HepG2 (cell line): ENCODE measurements around the gene LRR1. TPM values are rescaled to one million over a fixed set of nuclear protein-coding genes. Genes with fewer than 3 reads are reported as not detected.
A peak's percentile ranks its signal among the peaks of the same experiment; 100 is the strongest.

Experiments used
- DNMT3B ChIP-seq: conservative IDR thresholded peaks from 2 replicates; pipeline ENCODE4 v1.6.1; 2016; ENCODE audit warnings: missing biosample characterization, control low read depth
- ERF ChIP-seq: IDR thresholded peaks from 2 replicates; pipeline ENCODE4 v1.6.1; 2018; ENCODE audit warnings: missing biosample characterization, missing genetic modification reagents
- GATAD1 ChIP-seq: IDR thresholded peaks from 2 replicates; pipeline ENCODE4 v1.6.1; 2016; ENCODE audit warnings: missing genetic modification reagents, missing compliant biosample characterization
- GLI4 ChIP-seq: sonication (generic); formaldehyde crosslinking; IDR thresholded peaks from 2 replicates; pipeline ENCODE4 v1.5.1; 2020; ENCODE audit warnings: missing genetic modification reagents, mild to moderate bottlenecking, moderate library complexity, borderline replicate concordance
- KDM4B ChIP-seq: sonication (generic); formaldehyde crosslinking; IDR thresholded peaks from 2 replicates; pipeline ENCODE4 v1.4.0; 2020; ENCODE audit warnings: missing genetic modification reagents
- MAFF ChIP-seq: IDR thresholded peaks from 2 replicates; pipeline ENCODE4 v1.6.1; 2011; ENCODE audit warnings: low read depth, low read length, improper control_type of control experiment
- NR2F1 ChIP-seq, 2 experiments: fragments of 450-650 bp in 1 of 2; formaldehyde crosslinking in 1 of 2; IDR thresholded peaks; 2 replicates each; pipeline versions ENCODE4 v1.5.0 to v1.6.1; 2016 to 2020; ENCODE audit warnings: mild to moderate bottlenecking in 1 of 2, missing compliant biosample characterization in 1 of 2, missing genetic modification reagents in 1 of 2, moderate library complexity in 1 of 2
- SCMH1 ChIP-seq: sonication (generic); formaldehyde crosslinking; IDR thresholded peaks from 2 replicates; pipeline ENCODE4 v1.9.0; 2021; ENCODE audit warnings: missing genetic modification reagents, mild to moderate bottlenecking, borderline replicate concordance
- ZFP1 ChIP-seq: IDR thresholded peaks from 2 replicates; pipeline ENCODE4 v1.6.1; 2016
- ZFX ChIP-seq: sonication (generic); formaldehyde crosslinking; IDR thresholded peaks from 2 replicates; pipeline ENCODE4 v1.4.0; 2020; ENCODE audit warnings: mild to moderate bottlenecking, low read depth, missing genetic modification reagents, moderate library complexity
- ZMAT3 ChIP-seq: sonication (generic); formaldehyde crosslinking; conservative IDR thresholded peaks from 2 replicates; pipeline ENCODE4 v1.7.0; 2021; ENCODE audit warnings: missing genetic modification reagents
- ZNF382 ChIP-seq: sonication (generic); formaldehyde crosslinking; IDR thresholded peaks from 2 replicates; pipeline ENCODE4 v1.5.0; 2020; ENCODE audit warnings: missing genetic modification reagents, mild to moderate bottlenecking, borderline replicate concordance
- ZNF577 ChIP-seq: sonication (generic); formaldehyde crosslinking; IDR thresholded peaks from 2 replicates; pipeline ENCODE4 v1.4.0; 2020; ENCODE audit warnings: mild to moderate bottlenecking, low read depth, missing genetic modification reagents, borderline replicate concordance
- ZNF713 ChIP-seq: sonication (generic); formaldehyde crosslinking; IDR thresholded peaks from 2 replicates; pipeline ENCODE4 v1.4.0; 2020; ENCODE audit warnings: mild to moderate bottlenecking, missing genetic modification reagents
- ZNF75D ChIP-seq: sonication (generic); formaldehyde crosslinking; IDR thresholded peaks from 2 replicates; pipeline ENCODE4 v1.8.1; 2023; ENCODE audit warnings: missing genetic modification reagents, mild to moderate bottlenecking, borderline replicate concordance
- ZSCAN21 ChIP-seq: sonication (generic); formaldehyde crosslinking; IDR thresholded peaks from 2 replicates; pipeline ENCODE4 v1.8.0; 2022; ENCODE audit warnings: mild to moderate bottlenecking, missing genetic modification reagents, moderate library complexity, borderline replicate concordance
- polyA plus RNA-seq, 8 experiments: library from polyadenylated mRNA; depleted of rRNA in 3 of 8; stranded (reverse) in 7 of 8; unstranded in 1 of 8; fragments of >200 nt; fragmentation: Illumina TruSeq in 4 of 8; extraction: Trizol in 4 of 8; gene quantifications; 2 replicates each; pipeline versions ENCODE4 v1.2.1 to v1.2.3, GENCODE V29; 2011 to 2016; ENCODE audit warnings: low read depth in 4 of 8, missing spikeins in 1 of 8, mixed read lengths in 1 of 8; ENCODE audit not compliant: insufficient read depth in 1 of 8
- total RNA-seq, 5 experiments: library from RNA; depleted of rRNA; stranded (reverse); fragments of >200 nt; fragmentation: Illumina TruSeq; extraction: Trizol; gene quantifications; 2 replicates each; pipeline ENCODE4 v1.2.3, GENCODE V29; 2016; ENCODE audit warnings: low read depth in 1 of 5
- TF ChIP-seq, protein P1 (sequence below): sonication (generic); formaldehyde crosslinking; IDR thresholded peaks from 2 replicates; pipeline ENCODE4 v1.4.0; 2020; ENCODE audit warnings: mild to moderate bottlenecking, missing genetic modification reagents, borderline replicate concordance
- TF ChIP-seq, protein P2 (sequence below): sonication (generic); formaldehyde crosslinking; IDR thresholded peaks from 2 replicates; pipeline ENCODE4 v1.4.0; 2020; ENCODE audit warnings: mild to moderate bottlenecking, missing genetic modification reagents
- TF ChIP-seq, protein P3 (sequence below): IDR thresholded peaks from 2 replicates; pipeline ENCODE4 v1.4.0; 2020; ENCODE audit warnings: mild to moderate bottlenecking, missing genetic modification reagents
- TF ChIP-seq, protein P4 (sequence below): sonication (generic); formaldehyde crosslinking; IDR thresholded peaks from 2 replicates; pipeline ENCODE4 v1.8.1; 2023; ENCODE audit warnings: mild to moderate bottlenecking, moderate library complexity, missing genetic modification reagents
- TF ChIP-seq, protein P5 (sequence below): sonication (generic); formaldehyde crosslinking; IDR thresholded peaks from 2 replicates; pipeline ENCODE4 v1.4.0; 2020; ENCODE audit warnings: missing genetic modification reagents

LRR1 gene
- total and polyA plus RNA-seq, 2 of the 13 experiments (the other 11 are each of a cell fraction or from before 2014, with no cell fraction given): 7.0 to 36.2 TPM

DNA sequence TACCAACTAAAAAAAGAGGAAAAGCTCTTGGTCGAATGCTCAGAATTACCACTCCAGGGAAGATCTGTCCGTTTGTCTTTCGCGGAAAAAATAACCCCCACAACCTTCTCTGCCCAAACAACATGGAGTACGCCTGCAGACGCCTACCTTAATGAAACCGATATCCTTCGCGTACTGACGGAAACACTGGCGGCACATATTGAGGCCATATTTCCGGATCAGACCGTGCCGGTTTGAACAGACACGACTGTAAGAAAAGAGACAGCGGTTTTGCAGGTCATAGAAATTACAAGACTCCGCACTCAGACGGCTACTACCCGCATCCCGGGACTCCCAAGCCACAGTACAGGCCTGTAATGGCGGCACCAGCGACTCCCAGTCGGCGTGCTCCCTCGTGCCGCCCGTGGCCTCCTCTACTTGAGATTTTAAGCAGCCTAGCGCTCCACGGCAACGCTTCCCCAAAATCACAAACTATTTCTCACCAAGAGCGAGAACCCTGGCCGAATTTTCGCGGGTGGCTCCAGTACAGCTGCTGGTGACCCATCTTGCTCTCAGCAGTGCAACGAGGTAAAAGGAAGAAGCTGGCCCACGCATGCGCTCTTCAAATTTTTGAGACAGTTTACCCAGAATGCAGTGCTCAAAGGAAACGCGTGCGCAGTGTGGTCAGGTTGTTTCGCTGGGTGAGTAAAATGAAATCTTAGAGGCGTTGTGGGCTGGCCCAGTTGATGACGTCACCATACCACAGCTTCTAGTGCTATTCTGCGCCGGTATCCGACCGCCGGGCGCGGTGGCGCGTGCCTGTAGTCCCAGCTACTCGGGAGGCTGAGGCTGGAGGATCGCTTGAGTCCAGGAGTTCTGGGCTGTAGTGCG is 12.7 kb upstream of the LRR1 start, which contains the start of gene RPS29 (continued):
- TF ChIP-seq, protein P1, sequence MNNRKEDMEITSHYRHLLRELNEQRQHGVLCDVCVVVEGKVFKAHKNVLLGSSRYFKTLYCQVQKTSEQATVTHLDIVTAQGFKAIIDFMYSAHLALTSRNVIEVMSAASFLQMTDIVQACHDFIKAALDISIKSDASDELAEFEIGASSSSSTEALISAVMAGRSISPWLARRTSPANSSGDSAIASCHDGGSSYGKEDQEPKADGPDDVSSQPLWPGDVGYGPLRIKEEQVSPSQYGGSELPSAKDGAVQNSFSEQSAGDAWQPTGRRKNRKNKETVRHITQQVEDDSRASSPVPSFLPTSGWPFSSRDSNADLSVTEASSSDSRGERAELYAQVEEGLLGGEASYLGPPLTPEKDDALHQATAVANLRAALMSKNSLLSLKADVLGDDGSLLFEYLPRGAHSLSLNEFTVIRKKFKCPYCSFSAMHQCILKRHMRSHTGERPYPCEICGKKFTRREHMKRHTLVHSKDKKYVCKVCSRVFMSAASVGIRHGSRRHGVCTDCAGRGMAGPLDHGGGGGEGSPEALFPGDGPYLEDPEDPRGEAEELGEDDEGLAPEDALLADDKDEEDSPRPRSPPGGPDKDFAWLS: no peak
- TF ChIP-seq KDM4B (CRISPR knock-in tag) (peak; percentile 34; the same call in 1 of the 2 replicates), GATAD1 (CRISPR knock-in tag) (peak; percentile 82), ERF (CRISPR knock-in tag) (peak; percentile 89), SCMH1 (CRISPR knock-in tag) (no peak), ZNF382 (CRISPR knock-in tag) (no peak), NR2F1 (CRISPR knock-in tag; IDR thresholded peaks at IDR 0.05) (no peak), ZNF75D (CRISPR knock-in tag) (no peak), ZFP1 (CRISPR knock-in tag) (peak; percentile 92), ZNF713 (CRISPR knock-in tag) (no peak), ZNF577 (CRISPR knock-in tag) (no peak), ZFX (CRISPR knock-in tag) (peak; percentile 91), ZSCAN21 (CRISPR knock-in tag) (peak; percentile 32; the same call in 1 of the 2 replicates), GLI4 (CRISPR knock-in tag) (no peak), MAFF (0 out of 2 replicates have a peak, but pooled peaks have one; percentile 20), DNMT3B (no peak), ZMAT3 (CRISPR knock-in tag) (0 out of 2 replicates have a peak, but pooled peaks have one; percentile 32)
- TF ChIP-seq, protein P2, sequence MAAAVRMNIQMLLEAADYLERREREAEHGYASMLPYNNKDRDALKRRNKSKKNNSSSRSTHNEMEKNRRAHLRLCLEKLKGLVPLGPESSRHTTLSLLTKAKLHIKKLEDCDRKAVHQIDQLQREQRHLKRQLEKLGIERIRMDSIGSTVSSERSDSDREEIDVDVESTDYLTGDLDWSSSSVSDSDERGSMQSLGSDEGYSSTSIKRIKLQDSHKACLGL: no peak
- TF ChIP-seq, protein P3, sequence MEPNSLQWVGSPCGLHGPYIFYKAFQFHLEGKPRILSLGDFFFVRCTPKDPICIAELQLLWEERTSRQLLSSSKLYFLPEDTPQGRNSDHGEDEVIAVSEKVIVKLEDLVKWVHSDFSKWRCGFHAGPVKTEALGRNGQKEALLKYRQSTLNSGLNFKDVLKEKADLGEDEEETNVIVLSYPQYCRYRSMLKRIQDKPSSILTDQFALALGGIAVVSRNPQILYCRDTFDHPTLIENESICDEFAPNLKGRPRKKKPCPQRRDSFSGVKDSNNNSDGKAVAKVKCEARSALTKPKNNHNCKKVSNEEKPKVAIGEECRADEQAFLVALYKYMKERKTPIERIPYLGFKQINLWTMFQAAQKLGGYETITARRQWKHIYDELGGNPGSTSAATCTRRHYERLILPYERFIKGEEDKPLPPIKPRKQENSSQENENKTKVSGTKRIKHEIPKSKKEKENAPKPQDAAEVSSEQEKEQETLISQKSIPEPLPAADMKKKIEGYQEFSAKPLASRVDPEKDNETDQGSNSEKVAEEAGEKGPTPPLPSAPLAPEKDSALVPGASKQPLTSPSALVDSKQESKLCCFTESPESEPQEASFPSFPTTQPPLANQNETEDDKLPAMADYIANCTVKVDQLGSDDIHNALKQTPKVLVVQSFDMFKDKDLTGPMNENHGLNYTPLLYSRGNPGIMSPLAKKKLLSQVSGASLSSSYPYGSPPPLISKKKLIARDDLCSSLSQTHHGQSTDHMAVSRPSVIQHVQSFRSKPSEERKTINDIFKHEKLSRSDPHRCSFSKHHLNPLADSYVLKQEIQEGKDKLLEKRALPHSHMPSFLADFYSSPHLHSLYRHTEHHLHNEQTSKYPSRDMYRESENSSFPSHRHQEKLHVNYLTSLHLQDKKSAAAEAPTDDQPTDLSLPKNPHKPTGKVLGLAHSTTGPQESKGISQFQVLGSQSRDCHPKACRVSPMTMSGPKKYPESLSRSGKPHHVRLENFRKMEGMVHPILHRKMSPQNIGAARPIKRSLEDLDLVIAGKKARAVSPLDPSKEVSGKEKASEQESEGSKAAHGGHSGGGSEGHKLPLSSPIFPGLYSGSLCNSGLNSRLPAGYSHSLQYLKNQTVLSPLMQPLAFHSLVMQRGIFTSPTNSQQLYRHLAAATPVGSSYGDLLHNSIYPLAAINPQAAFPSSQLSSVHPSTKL (CRISPR knock-in tag): peak; percentile 74
- TF ChIP-seq, protein P4, sequence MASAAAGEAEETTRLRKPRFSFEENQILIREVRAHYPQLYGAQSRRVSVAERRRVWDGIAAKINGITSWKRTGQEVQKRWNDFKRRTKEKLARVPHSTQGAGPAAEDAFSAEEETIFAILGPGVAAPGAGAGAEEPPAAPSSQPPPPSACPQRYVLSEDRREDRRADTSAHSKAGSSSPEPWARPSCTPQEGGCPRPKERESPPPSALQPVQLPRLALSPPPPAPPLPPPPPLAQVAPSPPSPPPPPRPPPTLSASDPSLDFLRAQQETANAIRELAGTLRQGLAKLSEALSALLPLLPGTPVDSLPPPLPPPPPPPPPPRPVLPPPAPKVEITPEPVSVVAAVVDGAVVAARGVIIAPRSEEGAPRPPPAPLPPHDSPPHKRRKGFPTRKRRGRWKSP (CRISPR knock-in tag): peak; percentile 94
- TF ChIP-seq, protein P5, sequence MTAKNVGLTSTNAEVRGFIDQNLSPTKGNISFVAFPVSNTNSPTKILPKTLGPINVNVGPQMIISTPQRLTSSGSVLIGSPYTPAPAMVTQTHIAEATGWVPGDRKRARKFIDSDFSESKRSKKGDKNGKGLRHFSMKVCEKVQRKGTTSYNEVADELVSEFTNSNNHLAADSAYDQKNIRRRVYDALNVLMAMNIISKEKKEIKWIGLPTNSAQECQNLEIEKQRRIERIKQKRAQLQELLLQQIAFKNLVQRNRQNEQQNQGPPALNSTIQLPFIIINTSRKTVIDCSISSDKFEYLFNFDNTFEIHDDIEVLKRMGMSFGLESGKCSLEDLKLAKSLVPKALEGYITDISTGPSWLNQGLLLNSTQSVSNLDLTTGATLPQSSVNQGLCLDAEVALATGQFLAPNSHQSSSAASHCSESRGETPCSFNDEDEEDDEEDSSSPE: 0 out of 2 replicates have a peak, but pooled peaks have one; percentile 12
